Measurements from ENCODE around the gene ZSWIM9.

ZSWIM9 gene

DNA sequence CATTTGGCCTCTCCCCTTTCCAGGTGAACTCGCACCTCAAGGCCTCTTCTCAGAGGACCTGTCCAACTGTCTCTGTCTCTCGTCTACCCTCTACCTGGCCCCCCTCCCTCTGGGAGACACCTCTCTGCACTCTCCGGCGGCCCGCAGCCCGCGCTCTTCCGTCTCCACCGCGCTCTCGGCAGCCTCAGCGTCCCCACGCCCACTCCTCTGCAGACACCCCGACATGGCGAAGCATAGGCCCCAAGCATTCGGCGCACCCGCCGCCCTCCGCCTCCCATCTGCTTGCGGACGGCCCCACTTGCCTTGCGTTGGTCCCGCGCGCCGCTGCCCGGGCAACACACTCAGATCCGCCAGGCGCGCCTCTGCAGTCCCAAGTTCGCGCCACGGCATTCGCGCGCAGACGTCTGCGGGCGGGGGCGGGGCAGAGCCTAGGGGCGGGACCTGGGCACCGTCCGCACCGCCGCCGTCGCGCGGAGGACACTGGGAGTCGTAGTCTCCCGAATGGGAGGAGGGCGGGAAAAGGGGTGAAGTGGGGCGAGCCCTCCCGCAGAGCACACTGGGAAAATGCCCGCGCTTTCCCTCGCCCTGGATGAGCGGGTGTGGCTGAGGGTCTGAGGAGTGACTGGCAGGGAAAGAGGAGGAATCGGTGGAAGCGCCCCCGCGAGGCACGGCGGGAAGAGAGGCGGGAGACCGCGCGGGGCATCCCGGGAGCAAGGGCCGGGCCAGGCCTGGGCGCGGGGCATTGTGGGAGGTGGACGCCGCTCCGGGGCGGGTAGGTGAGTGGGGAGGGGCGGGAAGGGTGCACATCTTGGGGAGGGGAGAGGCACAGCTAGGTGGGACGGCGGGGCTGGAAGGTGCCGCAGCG lies at the start of gene ZSWIM9, which contains the start of gene LIG1:
Gene ZSWIM9, plus strand, starts transcription at position 742 of the 865 bp plus-strand sequence. CDS start 1,123 bp downstream, outside the sequence.
Gene LIG1, minus strand, starts transcription at position 406 of the 865 bp plus-strand sequence. CDS start 4,778 bp downstream, outside the sequence.
- DNase-seq: peak; percentile 97

DNA sequence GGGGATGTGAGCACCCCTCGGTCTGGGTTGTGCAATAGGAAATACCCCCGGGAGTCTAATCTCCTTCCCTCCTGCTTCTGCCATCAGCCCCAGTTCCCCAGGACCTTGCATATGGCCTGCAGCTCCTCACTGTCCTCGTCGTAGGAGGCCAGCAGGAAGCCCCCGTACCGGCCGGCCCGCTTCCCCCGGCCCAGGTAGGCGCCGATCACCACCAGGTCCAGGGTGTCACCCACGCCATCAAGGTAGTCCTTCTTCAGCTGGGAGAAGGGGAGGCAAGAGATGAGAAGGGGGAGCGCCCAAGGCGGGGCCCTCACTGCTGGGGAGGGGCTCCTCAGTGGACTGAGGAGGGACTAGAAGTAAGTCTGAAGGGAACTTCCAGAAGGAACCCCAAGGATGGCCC lies 49.4 kb upstream of the ZSWIM9 start:
- DNase-seq: no peak

DNA sequence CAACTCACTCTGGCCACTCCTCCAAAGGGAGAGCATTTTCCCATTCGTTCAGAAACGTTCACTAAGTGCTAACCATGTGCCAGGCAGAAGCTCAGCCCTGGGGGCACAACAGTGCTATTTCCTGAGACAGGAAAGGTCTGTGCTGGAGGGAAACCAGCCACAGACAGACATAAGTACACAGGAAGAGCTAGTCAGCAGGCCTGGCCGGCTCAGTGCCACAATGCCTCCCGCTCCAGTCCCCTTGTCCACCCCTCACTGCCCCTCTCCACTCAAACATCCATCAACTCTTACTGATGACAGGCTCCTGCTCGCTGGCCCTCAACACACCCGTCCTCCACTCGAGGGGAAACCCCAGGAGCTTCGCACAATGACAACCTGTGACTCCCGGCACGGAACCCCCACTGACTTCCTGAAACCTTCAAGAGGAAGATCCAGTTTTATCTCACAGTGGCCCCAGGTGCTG lies 48.5 kb upstream of the ZSWIM9 start:
- DNase-seq: no peak

DNA sequence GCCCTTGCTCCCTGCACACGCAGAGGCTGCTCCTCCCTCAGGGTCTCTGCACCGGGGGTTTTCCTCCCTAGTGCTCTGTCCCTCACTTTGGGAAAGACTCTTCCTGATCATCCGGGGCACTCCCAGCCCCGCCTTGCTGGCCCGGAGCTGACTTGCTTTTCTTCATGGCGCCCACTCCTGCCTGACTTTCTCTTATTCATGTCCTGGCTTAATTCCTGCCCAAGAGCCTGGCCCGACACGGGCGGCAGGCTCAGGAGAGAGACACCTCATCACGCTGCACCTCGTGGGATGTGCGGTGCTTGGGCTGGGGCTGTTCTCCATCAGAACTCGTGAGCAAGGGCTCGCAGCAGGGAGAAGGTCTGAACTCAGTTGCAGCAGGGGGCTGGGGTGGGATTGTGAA lies 48.1 kb upstream of the ZSWIM9 start:
- no peak for DNase-seq

DNA sequence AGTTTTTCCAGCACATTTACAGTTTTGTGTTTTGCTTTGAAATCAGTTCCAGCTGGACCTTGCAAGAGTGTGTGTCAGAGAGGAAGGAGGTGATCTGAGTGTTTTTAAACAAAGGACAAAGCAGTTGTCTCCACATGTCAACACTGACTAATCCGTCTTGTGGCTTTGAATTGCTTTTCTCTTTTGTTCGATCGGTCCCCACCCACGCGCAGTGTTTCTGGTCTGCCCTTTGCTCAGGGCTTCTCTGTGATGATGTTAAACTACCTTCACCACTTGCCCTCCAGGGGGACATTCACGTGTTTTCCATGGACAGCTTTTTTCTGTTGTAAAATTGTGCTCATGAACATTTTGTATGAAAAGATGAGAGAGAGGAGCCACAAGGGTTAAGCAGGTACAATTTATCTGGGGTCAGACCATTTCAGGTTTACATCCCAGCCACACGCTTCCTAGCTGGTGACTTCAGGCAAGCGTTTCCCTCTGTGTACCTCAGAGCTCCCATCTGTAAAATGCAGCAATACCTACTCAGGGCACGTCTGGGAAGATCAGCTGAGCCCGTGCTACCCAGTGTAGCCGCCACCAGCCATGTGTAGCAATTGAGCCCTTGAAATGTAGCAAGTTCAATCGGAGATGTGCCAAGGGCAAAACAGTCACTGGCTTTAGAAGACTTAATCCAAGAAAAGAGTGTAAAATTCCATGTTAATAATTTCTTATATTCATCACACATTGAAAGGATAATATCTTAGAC lies 46.4 kb upstream of the ZSWIM9 start:
- DNase-seq: no peak

DNA sequence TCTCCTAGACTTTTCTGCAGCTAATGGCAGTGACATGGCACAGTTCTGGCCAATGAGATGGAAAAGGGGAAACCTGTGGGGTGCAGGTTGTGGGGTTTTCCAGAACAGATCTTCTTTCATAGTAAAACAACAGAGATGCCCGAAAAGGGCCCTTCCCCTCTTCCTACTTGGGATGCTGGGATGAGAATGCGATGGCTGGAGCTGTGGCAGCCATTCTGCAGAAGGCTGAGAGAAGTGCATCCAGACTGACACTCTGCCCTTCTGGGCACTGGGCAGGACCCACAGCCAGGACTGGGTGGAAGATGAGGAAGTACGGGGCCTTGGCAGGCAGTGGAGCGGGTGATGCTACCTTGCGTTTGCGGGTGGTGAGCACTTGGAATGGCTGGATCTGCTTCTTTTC lies 42.9 kb upstream of the ZSWIM9 start:
- no peak for DNase-seq

DNA sequence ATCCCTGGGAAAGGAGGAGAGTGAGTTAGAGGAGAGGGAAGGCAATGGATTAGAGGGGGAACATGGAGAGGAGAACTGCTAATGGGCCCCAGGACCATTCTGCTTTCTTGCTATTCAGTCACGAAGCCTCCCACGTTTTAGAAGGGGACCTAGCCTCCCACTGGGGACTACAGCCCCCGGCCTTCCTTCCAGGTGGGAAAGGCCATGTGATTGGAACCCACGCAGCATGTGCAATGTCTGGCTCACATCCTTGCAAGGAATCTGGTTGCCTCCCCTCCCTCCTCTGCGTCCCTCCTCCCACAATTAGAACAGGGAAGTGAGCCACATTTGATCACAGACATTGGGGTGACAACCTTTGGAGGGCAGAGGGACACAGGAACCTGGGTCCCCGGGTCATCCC lies 37.4 kb upstream of the ZSWIM9 start:
- DNase-seq: no peak

DNA sequence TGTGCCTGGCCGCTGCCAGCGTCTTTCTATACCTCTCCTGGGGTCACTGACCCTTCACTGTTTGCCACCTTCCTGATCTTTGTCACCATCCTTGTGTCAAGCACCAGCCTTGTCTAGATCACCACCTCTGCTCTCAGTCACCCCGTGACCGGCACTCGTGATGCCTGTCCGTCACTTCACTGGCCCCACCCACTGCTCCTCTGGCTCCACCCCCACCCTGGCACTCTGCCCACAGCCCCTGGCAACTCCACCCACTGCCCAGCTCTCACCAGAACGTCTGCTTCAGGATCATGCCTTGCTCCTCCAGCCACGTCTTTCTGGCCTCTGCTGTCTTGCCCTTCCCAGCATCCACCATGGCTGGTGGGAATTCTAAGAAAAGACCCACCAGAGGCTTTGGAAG lies 35.1 kb upstream of the ZSWIM9 start:
- DNase-seq: no peak

DNA sequence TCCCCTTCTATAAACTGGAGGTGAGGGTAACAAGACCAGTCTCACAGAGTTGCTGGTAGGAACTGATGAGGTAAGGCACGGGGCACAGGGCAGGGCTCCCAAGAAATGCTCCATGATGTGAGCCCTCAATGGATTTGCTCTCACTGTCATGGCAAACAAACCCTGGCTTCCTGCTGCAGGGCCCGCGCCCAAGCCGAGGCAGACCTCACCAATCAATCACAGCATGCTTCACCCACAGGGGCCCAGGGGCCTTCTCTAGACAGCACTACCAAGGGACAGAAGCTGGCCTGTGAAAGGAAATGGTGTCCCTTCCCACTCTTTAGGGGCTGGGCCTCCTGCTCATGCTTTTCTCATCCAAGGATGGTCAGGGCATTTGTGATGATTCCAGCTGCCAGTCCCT lies 33.9 kb upstream of the ZSWIM9 start:
- DNase-seq: no peak

DNA sequence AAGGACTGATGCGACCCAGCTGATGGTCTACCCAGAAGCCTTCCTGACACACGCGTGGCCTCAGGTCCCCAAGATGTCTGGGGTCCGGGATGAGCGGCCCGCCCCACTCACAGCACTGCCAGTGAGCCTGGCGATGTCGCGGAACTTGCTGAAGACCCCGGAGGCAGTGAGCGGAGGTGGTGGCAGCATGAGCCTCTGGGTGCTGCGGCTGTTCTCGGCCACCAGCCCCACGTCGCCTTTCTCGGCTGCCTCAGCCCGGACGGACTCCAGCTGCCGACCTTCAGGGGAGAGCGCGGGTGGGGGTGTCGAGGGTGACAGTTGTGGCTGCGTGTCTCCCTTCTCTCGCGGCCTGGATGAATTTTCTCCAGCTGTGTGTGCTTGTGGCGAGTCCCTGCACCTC lies 33.1 kb upstream of the ZSWIM9 start:
- no peak for DNase-seq

DNA sequence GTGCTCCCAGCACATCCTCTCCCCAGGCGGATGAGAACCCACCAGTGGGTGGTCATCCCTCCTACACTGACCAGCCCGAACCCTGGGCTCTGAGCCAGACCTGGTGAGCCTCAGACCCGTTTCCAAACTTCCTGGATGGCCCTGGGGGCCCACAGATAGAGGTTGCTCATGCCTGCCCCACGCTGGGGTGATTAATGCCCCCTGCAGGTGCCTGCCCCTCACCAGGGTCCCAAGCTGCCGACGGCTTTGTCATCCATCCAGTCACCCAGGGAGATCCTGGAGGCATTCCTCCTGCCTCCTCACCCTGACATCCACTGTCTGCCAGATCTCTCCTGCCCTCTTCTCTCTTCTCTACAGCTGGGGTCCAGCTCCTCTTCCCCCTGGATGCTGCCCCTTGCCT lies 31.4 kb upstream of the ZSWIM9 start:
- no peak for DNase-seq

DNA sequence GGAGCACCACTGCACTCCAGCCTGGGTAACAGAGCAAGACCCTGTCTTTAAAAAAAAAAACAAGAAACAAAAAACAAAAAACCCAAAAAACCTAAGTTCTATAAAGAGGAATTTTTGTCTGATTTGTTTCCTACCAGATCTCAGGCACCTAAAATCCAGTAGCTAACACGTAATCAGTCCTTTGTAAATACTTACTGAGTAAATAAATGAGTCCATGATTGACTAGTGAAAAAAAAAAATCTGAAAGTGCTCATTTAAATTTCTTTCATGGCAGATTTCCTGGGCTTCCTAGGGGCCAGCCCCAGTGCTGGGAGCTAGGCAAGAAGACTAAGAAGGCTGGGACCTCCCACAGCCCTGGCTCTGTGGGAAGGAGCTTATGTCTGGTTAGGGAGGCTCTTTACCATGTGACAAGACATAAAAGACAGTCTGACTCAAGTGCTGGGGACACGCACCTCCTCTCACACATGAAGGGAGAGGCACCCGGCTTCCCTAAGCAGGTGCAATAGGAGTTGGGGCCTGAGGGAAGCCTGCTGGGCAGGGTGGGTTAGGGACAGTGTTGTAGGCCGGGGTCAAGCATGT lies 22.8 kb upstream of the ZSWIM9 start:
- DNase-seq: no peak

DNA sequence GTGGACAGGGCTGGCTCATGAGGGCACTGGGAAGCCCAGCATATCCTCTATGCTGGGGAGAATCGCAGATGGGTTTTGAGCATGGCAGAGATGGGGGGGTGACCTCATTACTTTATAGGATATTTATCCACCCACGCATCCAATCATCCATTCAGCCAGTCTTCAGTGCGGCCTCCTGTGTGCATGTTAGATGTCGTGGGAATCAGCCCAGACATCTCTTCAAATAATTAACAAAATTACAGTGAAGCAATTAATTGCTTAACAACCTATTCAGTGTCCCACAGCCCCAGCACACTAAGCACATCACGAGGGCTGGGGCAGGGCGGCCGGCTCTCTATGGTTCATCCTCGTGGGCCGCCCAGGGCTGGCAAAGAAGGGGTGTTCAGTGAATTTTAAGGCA lies 21.9 kb upstream of the ZSWIM9 start:
- DNase-seq: no peak

DNA sequence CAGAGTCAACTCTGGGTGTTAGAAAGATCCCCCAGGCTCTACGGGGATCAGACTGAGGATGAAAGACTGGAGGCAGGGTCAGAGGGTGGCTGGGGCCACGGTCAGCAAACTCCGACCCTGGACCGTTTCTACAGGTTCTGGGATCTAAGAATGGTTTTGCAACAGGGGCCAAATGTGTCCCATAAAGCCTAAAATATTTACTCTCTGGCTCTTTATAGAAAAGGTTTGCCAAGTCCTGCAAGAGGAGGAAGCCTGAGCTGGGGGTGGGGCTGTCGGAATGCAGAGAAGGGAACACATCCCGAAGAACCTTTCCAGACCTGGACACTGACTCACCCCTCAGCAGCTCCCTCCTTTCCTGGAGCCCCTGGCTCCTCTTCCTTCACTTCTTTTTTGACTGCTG lies 21.1 kb upstream of the ZSWIM9 start:
- no peak for DNase-seq

DNA sequence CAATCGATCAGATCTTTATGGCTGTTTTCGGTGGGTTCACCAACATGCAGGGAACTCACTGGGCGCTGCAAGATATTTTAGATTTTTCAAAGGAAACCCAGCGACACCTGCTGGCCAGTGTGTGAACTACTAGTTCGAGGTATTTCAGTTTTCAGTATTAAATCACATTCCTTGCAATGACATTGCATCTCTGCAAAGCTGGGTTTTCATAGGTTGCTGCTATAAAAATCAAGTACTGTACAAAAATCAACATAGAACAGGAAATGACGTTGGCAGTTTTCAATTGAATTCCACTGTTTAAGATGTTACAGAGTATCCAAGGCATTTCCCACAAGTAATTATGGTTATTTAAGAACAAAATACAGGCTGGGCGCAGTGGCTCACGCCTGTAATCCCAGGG lies 17.9 kb upstream of the ZSWIM9 start:
- peak; percentile 90 for DNase-seq

DNA sequence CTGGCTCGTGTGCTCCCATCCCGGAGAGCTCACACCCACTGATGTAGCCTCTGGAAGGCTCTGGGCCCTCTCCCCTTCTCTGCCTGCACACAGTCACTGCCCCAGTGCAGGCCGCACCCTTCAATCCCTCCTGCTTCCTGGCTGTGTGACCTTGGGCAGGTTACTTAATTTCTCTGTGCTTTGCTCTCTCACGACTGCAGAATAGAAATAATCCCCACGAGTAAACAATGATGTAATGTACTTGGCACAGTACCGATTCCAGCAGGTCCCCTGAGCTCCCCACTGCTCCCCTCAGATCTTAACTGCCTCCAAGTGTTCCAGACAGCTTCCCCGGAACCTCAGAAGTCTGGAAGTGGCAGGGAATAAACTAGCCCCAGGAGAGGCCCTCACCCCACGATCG lies 16.5 kb upstream of the ZSWIM9 start:
- DNase-seq: no peak

DNA sequence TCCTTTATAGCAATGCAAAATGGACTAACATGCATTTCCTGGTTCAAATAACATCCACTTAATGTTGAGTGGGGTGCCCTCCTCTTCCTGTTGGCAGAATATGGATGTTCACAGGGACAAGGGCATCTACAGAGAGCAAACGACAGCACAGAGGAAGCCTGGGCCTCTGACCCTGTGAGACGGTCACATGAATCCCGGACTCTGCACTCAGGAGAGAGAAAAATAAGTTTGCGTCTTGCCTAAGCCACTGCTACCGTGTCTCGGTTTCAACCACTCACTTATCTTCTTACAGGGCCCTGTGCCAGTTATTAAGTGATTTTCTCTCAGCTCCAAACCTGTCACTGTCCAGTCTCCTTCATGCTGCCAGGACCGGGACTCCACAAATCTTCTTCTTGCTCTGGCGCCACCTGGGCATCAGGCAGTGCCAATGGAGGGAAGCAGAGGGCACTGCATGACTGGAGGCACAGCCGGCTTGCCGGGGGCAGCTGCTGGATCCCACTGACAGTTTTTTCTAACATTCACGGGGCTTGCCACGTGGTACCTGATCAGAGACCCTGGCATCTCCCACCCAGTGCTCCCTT lies 12.2 kb upstream of the ZSWIM9 start:
- DNase-seq: no peak

DNA sequence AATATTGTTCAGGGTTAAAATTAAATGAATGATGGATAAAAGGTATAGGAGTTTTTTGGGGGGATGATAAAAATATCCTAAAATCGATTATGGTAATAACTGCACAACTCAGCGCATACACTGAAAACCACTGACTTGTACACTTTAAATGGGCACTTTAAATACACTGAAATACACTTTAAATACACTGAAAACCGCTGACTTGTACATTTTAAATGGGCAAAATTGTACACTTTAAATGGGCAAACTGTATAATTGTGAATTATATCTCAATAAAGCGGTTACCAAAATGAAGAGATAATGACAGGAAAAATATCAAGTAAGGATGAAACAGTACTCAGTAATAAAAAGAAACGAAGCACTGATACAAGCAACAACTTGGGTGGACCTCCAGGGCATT lies 1.8 kb upstream of the ZSWIM9 start:
- DNase-seq: no peak

DNA sequence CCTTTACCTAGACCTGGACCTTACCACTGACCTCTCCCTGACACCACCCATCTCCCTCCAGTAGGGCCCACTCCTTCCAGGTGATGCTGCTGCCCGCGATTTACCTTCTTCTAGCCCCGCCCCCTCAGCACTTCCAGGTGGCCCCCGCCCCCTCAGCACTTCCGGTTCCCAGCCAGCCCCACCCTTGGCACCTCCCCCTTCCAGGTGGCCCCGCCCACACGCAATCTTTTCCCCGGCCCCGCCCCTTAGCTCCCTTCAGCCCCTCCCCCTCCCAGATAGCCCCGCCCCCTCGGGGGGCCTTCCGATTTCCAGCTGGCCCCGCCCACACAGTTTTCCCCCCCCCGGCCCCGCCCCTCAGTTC lies 922 bp upstream of the ZSWIM9 start:
- DNase-seq: peak; percentile 97

DNA sequence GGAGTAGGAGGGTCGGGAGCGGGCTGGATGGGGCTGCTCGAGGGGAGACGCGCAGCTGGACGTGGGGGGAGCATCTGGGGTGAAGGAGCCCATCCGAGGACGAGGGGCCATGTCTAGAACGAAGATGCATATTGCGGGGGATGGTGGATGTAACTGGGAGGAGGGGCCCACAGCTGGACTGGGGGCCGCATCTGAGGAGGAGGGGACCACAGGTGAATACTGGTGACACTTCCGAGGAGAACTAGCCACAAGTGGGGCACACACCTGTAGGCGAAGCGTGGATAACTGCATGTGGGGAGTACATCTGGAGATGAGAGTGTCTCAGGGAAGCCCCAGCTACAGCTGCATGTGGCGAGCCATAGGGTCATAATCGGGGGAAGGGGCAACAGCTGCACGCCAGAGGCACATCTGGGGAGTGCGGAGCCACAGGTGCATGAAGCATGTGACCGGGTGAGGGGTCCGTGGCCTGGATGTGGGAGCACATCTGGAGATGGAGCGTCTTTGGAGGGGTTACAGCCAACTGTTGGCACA lies 402 bp downstream of the ZSWIM9 start:
- peak; percentile 67 for DNase-seq

DNA sequence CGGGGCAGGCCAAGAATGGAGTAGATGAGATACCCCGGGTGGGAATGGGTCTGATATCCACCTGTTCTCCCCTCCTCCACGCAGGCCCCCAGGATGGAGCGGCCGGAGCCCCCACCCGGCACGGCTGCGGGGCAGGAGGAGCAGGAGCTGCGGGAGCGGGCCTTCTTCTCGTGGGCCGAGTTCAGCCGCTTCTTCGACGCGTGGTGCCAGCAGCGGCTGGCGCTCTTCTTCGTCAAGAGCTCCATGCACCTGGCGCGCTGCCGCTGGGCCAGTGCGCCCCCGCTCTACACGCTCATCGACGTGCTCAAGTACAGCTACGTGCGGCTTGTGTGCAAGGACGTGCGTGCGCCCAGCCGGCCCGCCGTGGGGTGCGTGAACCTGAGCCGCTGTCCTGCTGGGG lies 1.2 kb downstream of the ZSWIM9 start:
- no peak for DNase-seq

DNA sequence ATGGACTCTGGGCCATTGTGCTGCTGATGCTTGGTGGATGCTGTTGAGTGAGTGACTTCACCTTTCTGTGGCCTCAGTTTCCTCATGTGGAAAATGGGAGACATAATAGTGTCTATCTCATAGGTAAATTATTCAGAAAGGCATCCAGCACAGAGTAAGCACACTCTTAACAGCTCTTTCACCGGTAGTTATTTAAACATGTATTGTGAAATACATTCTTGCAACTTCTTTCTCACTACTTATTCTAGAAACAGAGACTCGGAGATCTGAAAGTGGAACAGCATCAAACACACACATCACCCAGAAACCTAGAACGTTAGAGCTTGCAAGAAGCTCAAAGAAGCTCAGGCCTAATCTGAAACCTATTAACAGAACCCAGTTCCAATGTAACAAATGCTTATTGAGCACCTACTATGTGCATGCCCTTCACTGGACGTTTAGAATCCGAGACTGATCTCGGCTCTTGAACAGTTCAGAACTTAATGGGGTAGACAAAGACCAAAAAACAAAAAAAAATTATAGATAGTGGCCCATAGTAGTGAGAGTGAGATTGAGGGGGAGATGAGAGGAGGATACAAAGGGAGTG lies 4.1 kb downstream of the ZSWIM9 start:
- DNase-seq: no peak

DNA sequence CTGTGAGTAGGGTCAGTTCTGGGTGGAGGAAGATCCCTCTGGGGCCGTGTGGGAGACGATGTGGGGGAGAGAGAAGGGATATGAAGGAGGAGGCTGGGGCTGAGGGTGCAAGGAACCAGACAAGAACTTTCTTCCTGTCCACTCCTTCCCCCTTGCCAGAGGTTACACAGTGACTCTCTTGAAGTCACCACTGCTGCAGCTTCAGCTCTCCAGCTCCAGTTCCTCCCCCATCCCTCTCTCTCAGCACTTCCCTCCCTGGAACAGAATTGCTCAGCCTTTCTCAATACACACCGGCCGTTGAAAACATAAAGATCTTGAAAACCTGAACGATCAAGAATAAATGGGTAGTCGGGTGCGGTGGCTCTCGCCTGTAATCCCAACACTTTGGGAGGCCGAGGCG lies 5.1 kb downstream of the ZSWIM9 start:
- DNase-seq: no peak
